ENCODE data around the gene RNF224.
A peak's percentile ranks its signal among the peaks of the same experiment; 100 is the strongest.

Gene RNF224

DNA sequence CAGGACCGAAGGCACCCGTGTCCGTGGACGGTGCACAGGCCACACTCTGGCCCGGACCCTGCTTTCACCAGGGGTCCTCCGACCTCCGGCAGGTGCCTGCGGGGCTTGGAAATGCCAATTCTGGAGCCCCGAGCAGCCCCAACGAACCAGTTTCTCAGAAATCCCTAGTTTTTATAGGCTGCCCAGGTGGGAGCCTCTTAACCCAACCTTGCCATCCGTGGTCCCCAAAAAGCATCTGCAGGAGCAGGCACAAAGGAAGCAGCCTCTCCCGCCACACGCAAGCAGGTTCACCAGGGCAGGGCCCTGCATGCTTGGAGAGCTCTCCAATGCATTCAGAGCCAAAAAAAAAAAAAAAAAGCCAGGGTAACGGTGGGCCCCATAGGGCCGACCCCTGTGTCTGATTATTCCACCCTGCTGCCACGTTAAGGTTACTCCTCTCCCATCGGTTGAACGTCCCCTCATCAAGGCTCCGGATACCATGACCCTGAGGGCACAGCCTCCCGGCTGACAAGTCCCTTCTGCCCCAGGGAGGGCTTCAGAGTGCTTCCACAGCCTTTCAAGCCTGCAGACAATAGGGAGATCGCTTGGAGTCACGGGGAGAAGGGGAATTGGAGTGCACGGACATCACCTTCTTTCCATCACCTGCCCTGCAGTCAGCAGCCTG is 26.0 kb upstream of the RNF224 start:
- Histone ChIP-seq H3K27me3 (ENCODE audit: insufficient read depth, low read depth) (no peaks in the 10 kb centered on the region), H3K36me3 (ENCODE audit: insufficient read depth) (no peaks in the 10 kb centered on the region), H4K20me1 (ENCODE audit: insufficient read depth) (no peaks in the 10 kb centered on the region), H2AFZ (ENCODE audit: low read depth) (peak overlapping the region; percentile 73), H3K4me3 (IDR thresholded peaks at IDR 0.05; ENCODE audit: insufficient read depth, low read depth, low read length) (no peak overlapping the region), H3K27ac (peak overlapping the region; percentile 24; the same call in 1 of the 2 replicates), H3K4me1 (ENCODE audit: low read depth, poor library complexity, severe bottlenecking) (peaks cover 28% of the 10 kb centered on the region), H3K79me2 (ENCODE audit: insufficient read depth, low read depth) (peaks cover 33% of the 10 kb centered on the region), H3K9ac (peak overlapping the region; percentile 47; the same call in 1 of the 2 replicates), H3K4me2 (peak overlapping the region; percentile 76)
- TF ChIP-seq, protein P1, sequence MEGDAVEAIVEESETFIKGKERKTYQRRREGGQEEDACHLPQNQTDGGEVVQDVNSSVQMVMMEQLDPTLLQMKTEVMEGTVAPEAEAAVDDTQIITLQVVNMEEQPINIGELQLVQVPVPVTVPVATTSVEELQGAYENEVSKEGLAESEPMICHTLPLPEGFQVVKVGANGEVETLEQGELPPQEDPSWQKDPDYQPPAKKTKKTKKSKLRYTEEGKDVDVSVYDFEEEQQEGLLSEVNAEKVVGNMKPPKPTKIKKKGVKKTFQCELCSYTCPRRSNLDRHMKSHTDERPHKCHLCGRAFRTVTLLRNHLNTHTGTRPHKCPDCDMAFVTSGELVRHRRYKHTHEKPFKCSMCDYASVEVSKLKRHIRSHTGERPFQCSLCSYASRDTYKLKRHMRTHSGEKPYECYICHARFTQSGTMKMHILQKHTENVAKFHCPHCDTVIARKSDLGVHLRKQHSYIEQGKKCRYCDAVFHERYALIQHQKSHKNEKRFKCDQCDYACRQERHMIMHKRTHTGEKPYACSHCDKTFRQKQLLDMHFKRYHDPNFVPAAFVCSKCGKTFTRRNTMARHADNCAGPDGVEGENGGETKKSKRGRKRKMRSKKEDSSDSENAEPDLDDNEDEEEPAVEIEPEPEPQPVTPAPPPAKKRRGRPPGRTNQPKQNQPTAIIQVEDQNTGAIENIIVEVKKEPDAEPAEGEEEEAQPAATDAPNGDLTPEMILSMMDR (conservative IDR thresholded peaks at IDR 0.05; ENCODE audit: low read depth, low read length) = no peak

DNA sequence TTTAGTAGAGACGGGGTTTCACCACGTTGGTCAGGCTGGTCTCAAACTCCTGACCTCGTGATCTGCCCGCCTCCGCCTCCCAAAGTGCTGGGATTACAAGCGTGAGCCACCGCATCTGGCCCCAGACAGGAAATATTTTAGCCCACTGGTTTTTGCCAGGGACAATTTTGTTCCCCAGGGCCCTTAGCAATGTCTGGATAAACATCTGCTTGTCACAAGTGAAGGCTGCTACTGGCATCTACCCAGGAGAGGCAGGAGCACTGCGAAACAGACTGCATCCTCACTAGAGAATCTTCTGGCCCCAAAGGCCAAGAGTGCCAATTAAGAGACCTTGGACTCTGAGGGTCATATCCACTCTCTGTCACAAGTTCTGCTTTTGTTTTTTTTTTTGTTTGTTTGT is 24.3 kb upstream of the RNF224 start:
- Histone ChIP-seq H3K79me2 (ENCODE audit: insufficient read depth, low read depth) (peaks cover 43% of the 10 kb centered on the region), H3K9ac (no peak overlapping the region), H3K4me1 (ENCODE audit: low read depth, poor library complexity, severe bottlenecking) (peaks cover 35% of the 10 kb centered on the region), H3K27ac (no peak overlapping the region), H2AFZ (ENCODE audit: low read depth) (no peak overlapping the region), H3K4me2 (no peak overlapping the region), H3K36me3 (ENCODE audit: insufficient read depth) (no peaks in the 10 kb centered on the region), H4K20me1 (ENCODE audit: insufficient read depth) (no peaks in the 10 kb centered on the region), H3K4me3 (IDR thresholded peaks at IDR 0.05; ENCODE audit: insufficient read depth, low read depth, low read length) (no peak overlapping the region), H3K27me3 (ENCODE audit: insufficient read depth, low read depth) (no peaks in the 10 kb centered on the region)
- TF ChIP-seq, protein P1 (conservative IDR thresholded peaks at IDR 0.05; ENCODE audit: low read depth, low read length) = no peak

DNA sequence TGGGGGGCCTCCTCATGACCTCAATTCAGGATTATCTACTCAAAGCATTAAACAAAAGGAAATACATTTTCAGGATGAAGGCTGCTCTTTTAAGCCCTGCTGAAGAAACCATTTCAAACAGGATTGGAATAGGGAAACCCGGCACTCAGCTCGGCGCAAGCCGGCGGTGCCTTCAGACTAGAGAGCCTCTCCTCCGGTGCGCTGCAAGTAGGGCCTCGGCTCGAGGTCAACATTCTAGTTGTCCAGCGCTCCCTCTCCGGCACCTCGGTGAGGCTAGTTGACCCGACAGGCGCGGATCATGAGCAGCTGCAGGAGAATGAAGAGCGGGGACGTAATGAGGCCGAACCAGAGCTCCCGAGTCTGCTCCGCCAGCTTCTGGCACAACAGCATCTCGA is 22.6 kb upstream of the RNF224 start:
- H3K4me1 ChIP-seq (ENCODE audit: low read depth, poor library complexity, severe bottlenecking) = peaks cover 32% of the 10 kb centered on the region
- H2AFZ ChIP-seq (ENCODE audit: low read depth) = peak overlapping the region; percentile 55; the same call in 1 of the 2 replicates
- H3K9ac ChIP-seq = peak overlapping the region; percentile 72; the same call in 1 of the 2 replicates
- H3K36me3 ChIP-seq (ENCODE audit: insufficient read depth) = no peaks in the 10 kb centered on the region
- peaks cover 43% of the 10 kb centered on the region for H3K79me2 ChIP-seq (ENCODE audit: insufficient read depth, low read depth)
- TF ChIP-seq, protein P1 (conservative IDR thresholded peaks at IDR 0.05; ENCODE audit: low read depth, low read length) = no peak
- no peaks in the 10 kb centered on the region for H4K20me1 ChIP-seq (ENCODE audit: insufficient read depth)
- H3K4me2 ChIP-seq = peak overlapping the region; percentile 75
- no peaks in the 10 kb centered on the region for H3K27me3 ChIP-seq (ENCODE audit: insufficient read depth, low read depth)
- peak overlapping the region; percentile 31; the same call in 1 of the 2 replicates for H3K27ac ChIP-seq
- H3K4me3 ChIP-seq (IDR thresholded peaks at IDR 0.05; ENCODE audit: insufficient read depth, low read depth, low read length) = no peak overlapping the region

DNA sequence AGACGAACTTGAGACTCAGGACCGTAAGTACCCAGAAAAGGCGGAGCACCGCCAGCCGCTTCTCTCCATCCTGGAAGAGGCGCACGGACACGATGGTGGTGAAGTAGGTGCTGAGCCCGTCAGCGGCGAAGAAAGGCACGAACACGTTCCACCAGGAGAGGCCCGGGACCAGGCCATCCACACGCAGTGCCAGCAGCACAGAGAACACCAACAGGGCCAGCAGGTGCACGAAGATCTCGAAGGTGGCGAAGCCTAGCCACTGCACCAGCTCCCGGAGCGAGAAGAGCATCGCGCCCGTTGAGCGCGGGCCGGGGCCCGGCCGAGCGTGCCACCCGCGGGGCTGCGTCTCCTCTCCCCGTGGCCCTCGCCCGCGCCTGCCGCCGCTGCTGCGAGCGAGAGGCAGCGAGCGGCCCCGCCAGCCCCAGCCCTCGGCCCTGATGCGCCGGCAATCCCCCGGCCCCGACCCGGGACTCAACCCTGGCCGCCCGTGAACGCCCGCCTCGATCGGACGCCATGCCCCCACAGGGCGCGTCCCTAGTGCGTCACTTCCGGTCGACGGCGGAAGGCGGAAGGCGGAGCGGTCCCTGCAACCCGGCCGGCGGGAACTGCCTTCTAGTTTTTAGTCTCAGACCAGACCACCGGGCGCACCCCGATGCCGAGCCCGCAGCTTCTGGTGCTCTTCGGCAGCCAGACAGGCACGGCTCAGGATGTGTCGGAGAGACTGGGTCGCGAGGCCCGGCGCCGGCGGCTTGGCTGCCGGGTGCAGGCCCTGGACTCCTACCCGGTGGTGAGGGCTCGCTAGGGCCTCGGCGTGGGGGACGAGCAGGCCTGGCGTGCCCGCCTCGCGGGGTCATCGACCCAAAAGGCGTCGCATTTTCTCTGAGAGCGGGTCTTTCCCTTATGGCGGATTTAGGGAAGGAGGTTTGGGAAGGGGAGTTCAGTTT is 21.9 kb upstream of the RNF224 start, which contains the start of the genes NDOR1 and TMEM203:
Gene NDOR1 (plus strand): TSS at position 575 of the 944 bp plus-strand sequence. CDS start 78 bp downstream, at position 653.
Gene TMEM203 (minus strand): TSS at position 523 of the 944 bp plus-strand sequence. CDS start 234 bp downstream, at position 289.
- peak within 1 kb of the TSS; percentile 55 for H2AFZ ChIP-seq (ENCODE audit: low read depth)
- H3K4me3 ChIP-seq (IDR thresholded peaks at IDR 0.05; ENCODE audit: insufficient read depth, low read depth, low read length) = no peak within 1 kb of the TSS
- peaks cover 32% of the 10 kb centered on the region for H3K4me1 ChIP-seq (ENCODE audit: low read depth, poor library complexity, severe bottlenecking)
- TF ChIP-seq, protein P1 (conservative IDR thresholded peaks at IDR 0.05; ENCODE audit: low read depth, low read length) = no peak
- H3K27ac ChIP-seq = peak within 1 kb of the TSS; percentile 31
- no peaks in the 10 kb centered on the region for H3K27me3 ChIP-seq (ENCODE audit: insufficient read depth, low read depth)
- H3K36me3 ChIP-seq (ENCODE audit: insufficient read depth) = no peaks in the 10 kb centered on the region
- H3K79me2 ChIP-seq (ENCODE audit: insufficient read depth, low read depth) = peaks cover 43% of the 10 kb centered on the region
- peak within 1 kb of the TSS; percentile 72 for H3K9ac ChIP-seq
- H4K20me1 ChIP-seq (ENCODE audit: insufficient read depth) = no peaks in the 10 kb centered on the region
- H3K4me2 ChIP-seq = peak within 1 kb of the TSS; percentile 75

Data from KMS-11 (cell line).